Heart left ventricle (tissue), 16 donors: ENCODE data around the gene SPRYD7. TPM values are rescaled to one million over a fixed set of nuclear protein-coding genes. Genes with fewer than 3 reads are reported as not detected.
A peak's percentile ranks its signal among the peaks of the same experiment; 100 is the strongest.

Experiments
- ATAC-seq, 4 donors: fragments of 200-7000 bp; cut with Tn5 transposase; one replicate each; pipeline ENCODE4 v1.9.1; 2020 to 2022; ENCODE audit warnings: moderate library complexity in 4 of 4, mild to moderate bottlenecking in 3 of 4, moderate number of reproducible peaks in 1 of 4
- DNase-seq, 5 donors: peaks; one replicate each; pipeline ENCODE4 v3.0.0-alpha.2; 2020
- H3K27ac ChIP-seq, 12 donors: fragments of 200-600 bp; sonication (generic) in 4 of 12; one replicate each; pipeline versions ENCODE4 v1.5.0 to v1.8.0; 2016 to 2022; ENCODE audit warnings: mild to moderate bottlenecking in 2 of 12
- H3K27me3 ChIP-seq, 9 donors: fragments of 200-600 bp; sonication (generic) in 2 of 9; one replicate each; pipeline versions ENCODE4 v1.5.1 to v1.8.0; 2016 to 2022; ENCODE audit warnings: mild to moderate bottlenecking in 3 of 9
- H3K36me3 ChIP-seq, 9 donors: fragments of 200-600 bp; sonication (generic) in 2 of 9; one replicate each; pipeline versions ENCODE4 v1.5.0 to v1.8.0; 2018 to 2022; ENCODE audit warnings: mild to moderate bottlenecking in 2 of 9
- H3K4me1 ChIP-seq, 12 donors: fragments of 200-600 bp; sonication (generic) in 4 of 12; one replicate each; pipeline versions ENCODE4 v1.5.0 to v1.8.0; 2016 to 2022; ENCODE audit warnings: mild to moderate bottlenecking in 3 of 12
- H3K4me3 ChIP-seq, 12 donors: fragments of 200-600 bp; sonication (generic) in 4 of 12; one replicate each; pipeline versions ENCODE4 v1.5.0 to v1.8.0; 2017 to 2022; ENCODE audit warnings: mild to moderate bottlenecking in 9 of 12, moderate library complexity in 4 of 12
- H3K9me3 ChIP-seq, 12 donors: fragments of 200-600 bp; sonication (generic) in 4 of 12; one replicate each; pipeline versions ENCODE4 v1.5.0 to v1.8.0; 2016 to 2022; ENCODE audit warnings: mild to moderate bottlenecking in 1 of 12
- CTCF ChIP-seq, 12 donors: fragments of 200-600 bp; sonication (generic) in 4 of 12; IDR thresholded peaks; one replicate each; pipeline versions ENCODE4 v1.5.0 to v1.8.0; 2018 to 2022; ENCODE audit warnings: antibody characterized with exemption in 12 of 12, mild to moderate bottlenecking in 5 of 12
- POLR2A ChIP-seq, 2 donors: fragments of 450-650 bp; IDR thresholded peaks; one replicate each; pipeline ENCODE4 v1.6.1; 2017; ENCODE audit warnings: antibody characterized with exemption in 2 of 2, mild to moderate bottlenecking in 2 of 2, moderate library complexity in 2 of 2
- WGBS, 4 donors: extraction: QIAGEN DNeasy Blood & Tissue Kit in 2 of 4; methylation state at CpG; one replicate each; pipeline versions ENCODE4 v1.1.5 to v1.1.7; 2013 to 2018; 5-methylcytosine and 5-hydroxymethylcytosine counted together
- intact Hi-C, 10 donors: fragments of 100-400 bp; cut with DNase I; formaldehyde crosslinking; loops; one replicate each; pipeline versions ENCODE4 v1.11.1 to v1.14.2; 2022
- polyA plus RNA-seq, 2 donors: library from polyadenylated mRNA; stranded (reverse); fragments of 200-250 nt; gene quantifications; one replicate each; pipeline ENCODE4 v1.2.3, GENCODE V29; 2013
- total RNA-seq, 9 donors: library from RNA; depleted of rRNA in 2 of 9; stranded (reverse); fragments of >200 nt in 2 of 9; fragmentation: NEBNext Ultra II Directional in 3 of 9; extraction: Animal tissue kit (Norgen Biotek cat#: 25700) in 3 of 9; gene quantifications; one replicate each; pipeline versions ENCODE4 v1.1.0 to v1.2.4, GENCODE V29; 2016 to 2023
- donor health status: ischemic (EF 13 %, LVEDD 7.1; RV severe dilation, severe dysfunction).
- donor health status: healthy with polysubstance abuse.
- donor health status: DM: no; HTN: yes; CAD: no.
- donor health status: DM: no; HTN: no; CAD: no.
- donor health status: ischemic (EF 25% LVEDD 6.9; RV normal size, moderate dysfunction).
- donor health status: ischemic (EF 25% LVEDD 5.7; RV mildly dilated, moderate dysfunction).
- donor health status: healthy.
- donor health status: DM: yes; HTN: yes; CAD: no.
- donor health status: ischemic (EF 35%, LVEDD 5.7; RV mildly dilated, moderate dysfunction).
- donor health status: nonischemic (EF 11% LVEDD 7.7; RV severe dilation, severe dysfunction).
- donor health status: DM: yes; HTN: yes; CAD: no.
- donor health status: PGD.
- donor health status: ischemic (EF 29% LVEDD 5.4; RV normal size, mild dysfunction).
- donor health status: nonischemic (EF 23%, LVEDD 6.1; RV moderate dilation, normal function).

Gene SPRYD7
- total and polyA plus RNA-seq, 11 donors, result 6.3 to 14.4 (median 12.3) TPM

- Histone ChIP-seq H3K4me3 (no peak overlapping the region), H3K4me1 (no peaks in the 10 kb centered on the region), H3K27me3 (no peaks in the 10 kb centered on the region), H3K36me3 (peaks cover 0 to 6% (median 0%) of the 10 kb centered on the region in 9 donors), H3K27ac (no peak overlapping the region), H3K9me3 (peaks cover 0 to 31% (median 14%) of the 10 kb centered on the region in 12 donors)
- DNase-seq, result no peak
- intact Hi-C loops, result no loop called here
- ATAC-seq, result no peak
- TF ChIP-seq POLR2A (IDR thresholded peaks at IDR 0.05), result no peak
- TF ChIP-seq CTCF (IDR thresholded peaks at IDR 0.05), result no peak
- WGBS, 4 donors, result 95 to 98% (median 96%) methylated on average over 4 of the region's 4 CpGs
These were observed 31.3 kb upstream of the SPRYD7 start for GRCh38 chr13:49967456-49967855.

- peaks cover 0 to 31% (median 12%) of the 10 kb centered on the region in 12 donors for H3K9me3 ChIP-seq
- no peaks in the 10 kb centered on the region for H3K27me3 ChIP-seq
- ATAC-seq (no peak), DNase-seq (no peak)
- no peak for TF ChIP-seq POLR2A (IDR thresholded peaks at IDR 0.05)
- TF ChIP-seq CTCF (IDR thresholded peaks at IDR 0.05), result no peak
- H3K36me3 ChIP-seq, result peaks cover 0 to 13% (median 0%) of the 10 kb centered on the region in 9 donors
- no peaks in the 10 kb centered on the region for H3K4me1 ChIP-seq
- no peak overlapping the region for H3K27ac ChIP-seq
- 93 to 96% (median 94%) methylated on average over 3 of the region's 3 CpGs for WGBS, 4 donors
- intact Hi-C loops, result no loop called here
- H3K4me3 ChIP-seq, result no peak overlapping the region
These were observed 22.2 kb upstream of the SPRYD7 start for GRCh38 chr13:49958321-49958720.

GRCh38 chr13:49956131-49956530, 20.0 kb upstream of the SPRYD7 start:
- intact Hi-C loops, result no loop called here
- no peaks in the 10 kb centered on the region for H3K27me3 ChIP-seq
- DNase-seq (no peak), ATAC-seq (no peak)
- no peaks in the 10 kb centered on the region for H3K36me3 ChIP-seq
- H3K4me3 ChIP-seq, result no peak overlapping the region
- 85 to 91% (median 90%) methylated on average over 3 of the region's 3 CpGs for WGBS, 4 donors
- no peak overlapping the region for H3K27ac ChIP-seq
- TF ChIP-seq POLR2A (IDR thresholded peaks at IDR 0.05) (no peak), CTCF (IDR thresholded peaks at IDR 0.05) (no peak)
- H3K9me3 ChIP-seq, result peaks cover 0 to 11% (median 0%) of the 10 kb centered on the region in 12 donors
- no peaks in the 10 kb centered on the region for H3K4me1 ChIP-seq

- H3K27ac ChIP-seq, result no peak overlapping the region
- ATAC-seq (peak in 3 of 4 donors; percentile 45 to 58 (median 45)), DNase-seq (no peak)
- H3K4me1 ChIP-seq, result no peaks in the 10 kb centered on the region
- peaks cover 0 to 11% (median 0%) of the 10 kb centered on the region in 12 donors for H3K9me3 ChIP-seq
- 72 to 82% (median 79%) methylated on average over 2 of the region's 2 CpGs for WGBS, 4 donors
- intact Hi-C loops, result no loop called here
- H3K27me3 ChIP-seq, result no peaks in the 10 kb centered on the region
- no peak for TF ChIP-seq CTCF (IDR thresholded peaks at IDR 0.05)
- no peak for TF ChIP-seq POLR2A (IDR thresholded peaks at IDR 0.05)
- H3K4me3 ChIP-seq, result no peak overlapping the region
- no peaks in the 10 kb centered on the region for H3K36me3 ChIP-seq
These were observed 18.7 kb upstream of the SPRYD7 start for GRCh38 chr13:49954674-49955455.
